ENCODE measurements around the gene TNNT2. TPM values are rescaled to one million over a fixed set of nuclear protein-coding genes. Genes with fewer than 3 reads are reported as not detected.

Gene TNNT2
- total RNA-seq, 4 donors from 2014 or later = 1.3 to 6.1 (median 1.8) TPM

DNA sequence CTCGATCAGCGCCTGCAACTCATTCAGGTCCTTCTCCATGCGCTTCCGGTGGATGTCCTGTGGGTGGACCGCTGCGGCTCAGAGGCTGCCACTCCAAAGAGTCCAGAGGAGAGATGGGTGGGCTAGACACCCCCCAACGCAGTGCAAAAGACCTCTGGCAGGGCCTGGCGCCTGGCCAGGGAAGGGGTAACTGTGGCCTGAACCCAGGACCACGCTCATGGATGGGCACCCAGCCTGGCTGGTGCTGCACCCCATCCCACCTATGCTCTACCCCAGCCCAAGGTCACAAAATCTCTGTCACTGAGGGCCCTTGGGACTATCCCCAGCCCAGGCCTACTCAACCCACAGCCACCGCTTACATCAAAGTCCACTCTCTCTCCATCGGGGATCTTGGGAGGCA lies 12.2 kb downstream of the TNNT2 start:
- no peak overlapping the region for H3K4me3 ChIP-seq
- DNase-seq = no peak
- no peaks in the 10 kb centered on the region for H3K9me3 ChIP-seq
- TF ChIP-seq CTCF (IDR thresholded peaks at IDR 0.05) (no peak), POLR2A (IDR thresholded peaks at IDR 0.05) (no peak)
- intact Hi-C loops (cut with DNase I) = no loop called here
- no peak overlapping the region for H3K27ac ChIP-seq
- WGBS, 2 donors = 0 to 67% methylated on average over 1 to 4 of the region's 11 CpGs
- peaks cover 0 to 5% (median 0%) of the 10 kb centered on the region in 3 donors for H3K4me1 ChIP-seq
- H3K36me3 ChIP-seq = no peaks in the 10 kb centered on the region
- peaks cover 0 to 46% (median 0%) of the 10 kb centered on the region in 4 donors for H3K27me3 ChIP-seq

DNA sequence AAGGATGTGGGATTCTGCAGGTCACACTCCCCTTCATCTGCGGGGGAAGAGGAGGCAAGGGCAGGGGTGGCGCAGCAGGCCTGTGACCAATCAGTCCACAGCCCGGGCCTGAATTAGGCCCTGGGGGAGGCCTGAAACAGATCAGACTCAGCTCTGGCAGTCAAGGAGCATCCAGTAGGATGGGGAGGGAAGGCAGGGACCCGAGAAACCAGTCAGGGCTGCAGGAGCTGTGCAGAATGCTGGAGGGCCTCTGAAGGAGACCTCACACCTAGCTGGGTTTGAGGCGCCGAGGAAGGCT lies 12.7 kb downstream of the TNNT2 start:
- Histone ChIP-seq H3K27me3 (peaks cover 0 to 43% (median 0%) of the 10 kb centered on the region in 4 donors), H3K4me3 (no peak overlapping the region), H3K9me3 (no peaks in the 10 kb centered on the region), H3K36me3 (no peaks in the 10 kb centered on the region), H3K4me1 (peaks cover 0 to 5% (median 0%) of the 10 kb centered on the region in 3 donors), H3K27ac (no peak overlapping the region)
- intact Hi-C loops (cut with DNase I) = loop anchor here (5.0 kb wide), 1 partner anchor 112 kb away; no protein-coding TSS in a partner anchor
- DNase-seq = no peak
- TF ChIP-seq CTCF (IDR thresholded peaks at IDR 0.05) (no peak), POLR2A (IDR thresholded peaks at IDR 0.05) (no peak)
- WGBS, 2 donors = 79 to 84% methylated on average over 5 to 6 of the region's 6 CpGs

- TF ChIP-seq CTCF (IDR thresholded peaks at IDR 0.05) (no peak), POLR2A (IDR thresholded peaks at IDR 0.05) (no peak)
Observed at GRCh38 chr1:201363467-201363866, 14.0 kb downstream of the TNNT2 start.

DNA sequence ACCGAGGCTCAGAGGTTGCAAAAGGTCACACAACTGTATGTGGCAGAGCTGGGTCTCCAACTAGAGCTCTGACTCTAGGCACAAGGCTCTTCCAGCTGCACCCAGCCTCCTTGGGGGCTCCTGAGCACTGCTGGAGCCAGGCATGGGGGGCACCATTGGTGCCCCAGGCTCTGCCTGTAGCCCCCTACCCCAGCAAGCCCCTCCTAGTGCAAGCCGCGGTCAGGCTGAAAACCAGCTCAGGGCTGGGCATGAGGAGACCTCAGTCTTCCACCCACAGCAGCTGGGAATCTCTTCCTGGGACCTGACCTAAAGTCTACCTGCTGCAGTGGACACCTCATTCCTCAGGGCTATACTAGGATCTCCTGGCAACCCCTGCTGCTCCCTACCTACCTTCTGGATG lies 14.6 kb downstream of the TNNT2 start:
- Histone ChIP-seq H3K4me3 (no peak overlapping the region), H3K9me3 (no peaks in the 10 kb centered on the region), H3K36me3 (no peaks in the 10 kb centered on the region), H3K27me3 (peaks cover 0 to 24% (median 0%) of the 10 kb centered on the region in 4 donors), H3K4me1 (peaks cover 8 to 15% (median 10%) of the 10 kb centered on the region in 3 donors), H3K27ac (no peak overlapping the region)
- no peak for DNase-seq
- 67 to 88% methylated on average over 1 of the region's 3 CpGs for WGBS, 2 donors
- intact Hi-C loops (cut with DNase I) = loop anchor here (5.0 kb wide), 1 partner anchor 111 kb away; no protein-coding TSS in a partner anchor
- TF ChIP-seq CTCF (IDR thresholded peaks at IDR 0.05) (no peak), POLR2A (IDR thresholded peaks at IDR 0.05) (no peak)

More at GRCh38 chr1:201363467-201363866, 14.0 kb downstream of the TNNT2 start:
- H3K4me3 ChIP-seq = no peak overlapping the region
- peaks cover 2 to 10% (median 5%) of the 10 kb centered on the region in 3 donors for H3K4me1 ChIP-seq
- DNase-seq = no peak
- intact Hi-C loops (cut with DNase I) = loop anchor here (5.0 kb wide), 1 partner anchor 111 kb away; no protein-coding TSS in a partner anchor
- H3K9me3 ChIP-seq = no peaks in the 10 kb centered on the region
- H3K27ac ChIP-seq = no peak overlapping the region
- H3K27me3 ChIP-seq = peaks cover 0 to 30% (median 0%) of the 10 kb centered on the region in 4 donors
- H3K36me3 ChIP-seq = no peaks in the 10 kb centered on the region
- 76 to 89% methylated on average over 6 to 7 of the region's 8 CpGs for WGBS, 2 donors

DNA sequence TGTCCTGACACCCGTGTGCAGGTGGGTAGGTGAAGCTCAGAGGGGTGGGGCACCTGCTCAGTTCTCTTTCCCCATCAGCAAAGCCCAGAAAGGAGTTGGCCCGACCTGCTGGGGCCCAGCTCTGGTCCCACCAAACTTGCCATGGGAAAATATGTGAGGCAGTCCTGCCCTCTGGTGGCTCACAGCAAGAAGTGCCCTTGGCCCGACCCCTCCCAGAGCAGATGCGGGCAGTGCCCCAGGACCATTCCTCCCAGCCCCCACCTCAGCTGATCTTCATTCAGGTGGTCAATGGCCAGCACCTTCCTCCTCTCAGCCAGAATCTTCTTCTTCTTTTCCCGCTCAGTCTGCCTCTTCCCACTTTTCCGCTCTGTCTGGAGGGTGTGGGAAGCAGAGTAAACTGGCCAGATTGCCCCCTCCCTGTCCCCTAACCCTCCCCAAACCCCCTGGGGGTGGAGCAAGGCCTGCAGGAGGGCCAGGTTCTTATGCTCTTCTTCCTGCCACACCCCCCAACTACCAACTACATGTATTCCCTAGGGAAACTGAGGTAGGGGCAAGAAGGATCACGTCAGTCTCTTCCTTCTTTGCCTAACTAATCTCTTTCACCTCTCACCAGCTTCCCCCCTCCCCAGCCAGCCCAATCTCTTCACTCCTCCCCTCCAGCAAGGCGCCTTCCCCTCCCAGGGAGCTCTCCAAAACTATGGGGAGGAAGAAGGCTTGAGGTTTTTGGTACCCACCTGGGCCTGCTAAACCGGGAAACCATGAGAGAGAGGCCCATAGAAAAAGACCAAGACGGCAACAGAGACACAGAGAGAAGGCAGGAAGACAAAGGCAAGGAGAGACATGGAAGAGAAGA lies 15.6 kb downstream of the TNNT2 start:
- H3K4me1 ChIP-seq = peaks cover 10 to 19% (median 13%) of the 10 kb centered on the region in 3 donors
- WGBS, 2 donors = 43 to 46% methylated on average over 8 of the region's 10 CpGs
- intact Hi-C loops (cut with DNase I) = loop anchor here (5.0 kb wide), 1 partner anchor 110 kb away; no protein-coding TSS in a partner anchor
- H3K27ac ChIP-seq = no peak overlapping the region
- no peak overlapping the region for H3K4me3 ChIP-seq
- H3K9me3 ChIP-seq = no peaks in the 10 kb centered on the region
- H3K27me3 ChIP-seq = peaks cover 0 to 14% (median 0%) of the 10 kb centered on the region in 4 donors
- no peaks in the 10 kb centered on the region for H3K36me3 ChIP-seq
- DNase-seq = no peak
- TF ChIP-seq CTCF (IDR thresholded peaks at IDR 0.05) (peak; percentile 42 to 91 (median 80)), POLR2A (IDR thresholded peaks at IDR 0.05) (no peak)

All from esophagus squamous epithelium (tissue), 5 donors.